GM12891 (cell line): ENCODE data around the gene IRGC.

Experiments used
- POLR2A ChIP-seq: IDR thresholded peaks from 2 replicates; pipeline ENCODE4 v1.6.1; 2011; ENCODE audit warnings: low read depth, low read length, control low read depth
- POLR2AphosphoS5 ChIP-seq: IDR thresholded peaks from 2 replicates; pipeline ENCODE4 v1.6.1; 2011; ENCODE audit warnings: low read depth, low read length, control low read depth
- POU2F2 ChIP-seq: IDR thresholded peaks from 2 replicates; pipeline ENCODE4 v1.6.1; 2011; ENCODE audit warnings: low read depth, mild to moderate bottlenecking, control low read depth, low read length, moderate library complexity
- SPI1 ChIP-seq: IDR thresholded peaks from 2 replicates; pipeline ENCODE4 v1.6.1; 2011; ENCODE audit warnings: low read depth, low read length, control low read depth
- TAF1 ChIP-seq: IDR thresholded peaks from 2 replicates; pipeline ENCODE4 v1.6.1; 2011; ENCODE audit warnings: low read depth, low read length, control low read depth

DNA sequence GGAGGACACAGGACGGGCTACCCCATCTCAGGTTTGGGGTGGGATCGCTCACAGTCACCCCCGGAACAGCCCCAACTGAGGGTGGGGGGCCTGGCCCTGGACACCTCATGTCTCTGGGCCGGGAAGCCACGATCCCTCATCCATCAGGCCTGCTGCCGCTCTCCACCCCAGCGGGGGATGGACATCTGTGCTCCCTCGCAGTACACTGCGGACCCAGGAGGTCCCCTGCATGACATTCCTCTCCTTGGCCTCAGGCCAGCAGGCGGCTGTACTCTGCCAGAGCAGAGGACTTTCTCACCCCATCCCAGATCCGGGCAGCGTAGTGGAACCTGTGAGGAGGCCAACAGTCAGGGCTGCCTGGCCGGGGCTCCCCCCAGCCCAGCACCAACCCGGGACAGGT, 15.5 kb downstream of the IRGC start:
- TF ChIP-seq POLR2A (no peak), POU2F2 (no peak), TAF1 (no peak), POLR2AphosphoS5 (no peak), SPI1 (no peak)
